Measurements from ENCODE around the gene G6PC3. TPM values are rescaled to one million over a fixed set of nuclear protein-coding genes. Genes with fewer than 3 reads are reported as not detected.
"Not testable (repeated sequence)": the region's sequence is repeated elsewhere in the genome, so short reads cannot be mapped to it uniquely, and the experiment has no call there.

Gene G6PC3
- polyA plus RNA-seq, 1 of the 3 experiments (the other 2 are of a cell fraction) = 166 TPM

DNA sequence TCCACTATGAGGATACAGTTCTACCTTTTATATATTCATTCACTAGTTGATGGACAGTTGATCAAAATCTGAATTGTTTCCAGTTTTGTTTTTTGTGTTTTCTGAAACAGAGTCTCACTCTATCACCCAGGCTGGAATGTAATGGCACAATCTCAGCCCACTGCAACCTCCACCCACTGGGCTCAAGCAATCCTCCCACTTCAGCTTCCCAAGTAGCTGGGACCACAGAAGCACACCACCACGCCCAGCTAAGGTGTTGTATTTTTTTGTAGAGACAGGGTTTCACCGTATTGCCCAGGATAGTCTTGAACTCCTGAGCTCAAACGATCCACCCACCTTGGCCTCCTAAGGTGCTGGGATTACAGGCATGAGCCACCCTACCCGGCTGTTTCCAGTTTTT, 25.0 kb upstream of the G6PC3 start:
- peaks cover 0 to 1% of the 10 kb centered on the region in 2 experiments; a peak in 1 of 4 replicates for H3K4me1 ChIP-seq (ENCODE audit: control insufficient read depth in 1 of 2, insufficient read depth in 2 of 2, low read depth in 1 of 2, low read length in 1 of 2)
- no peak overlapping the region for H3K9ac ChIP-seq
- DNase-seq = no peak
- H2AFZ ChIP-seq (ENCODE audit: low read depth) = no peak overlapping the region
- TF ChIP-seq RAD21 (IDR thresholded peaks at IDR 0.05; ENCODE audit: low read length) (no peak), NFIC (IDR thresholded peaks at IDR 0.05; ENCODE audit: borderline replicate concordance) (no peak), REST (IDR thresholded peaks at IDR 0.05; ENCODE audit: low read depth, low read length) (no peak), RCOR1 (IDR thresholded peaks at IDR 0.05; ENCODE audit: low read length) (no peak), ZBTB33 (IDR thresholded peaks at IDR 0.05; ENCODE audit: borderline replicate concordance, low read depth) (no peak), USF1 (IDR thresholded peaks at IDR 0.05; ENCODE audit: borderline replicate concordance, low read depth) (no peak), TAF1 (IDR thresholded peaks at IDR 0.05; ENCODE audit: borderline replicate concordance, low read depth, low read length) (no peak), POLR2AphosphoS5 (IDR thresholded peaks at IDR 0.05; ENCODE audit: low read depth, low read length) (no peak), RXRA (IDR thresholded peaks at IDR 0.05; ENCODE audit: borderline replicate concordance, low read depth) (no peak), MXI1 (IDR thresholded peaks at IDR 0.05; ENCODE audit: low read depth, low read length) (no peak)
- peaks cover 11 to 47% of the 10 kb centered on the region in 2 experiments for H3K36me3 ChIP-seq (replicated peaks in 1 of 2; ENCODE audit: control insufficient read depth in 1 of 2, insufficient read depth in 2 of 2, low read length in 1 of 2)
- H3K9me3 ChIP-seq = no peaks in the 10 kb centered on the region
- H3K4me3 ChIP-seq (ENCODE audit: low read depth in 2 of 2, low read length in 1 of 2) = no peak overlapping the region
- no peak overlapping the region for H3K4me2 ChIP-seq
- peaks cover 52% of the 10 kb centered on the region for H4K20me1 ChIP-seq (ENCODE audit: insufficient read depth)
- WGBS (ENCODE audit: low lambda C conversion rate) = 95% methylated on average over 4 of the region's 4 CpGs
- ChIA-PET CTCF (interaction anchor here (2.3 kb wide), 1 partner anchor 102 kb away, joined by 10 read pairs; no protein-coding TSS in a partner anchor), POLR2A (no interaction called here)
- H3F3A ChIP-seq (replicated peaks; ENCODE audit: insufficient read depth) = peaks cover 39% of the 10 kb centered on the region
- H3K27me3 ChIP-seq (ENCODE audit: insufficient read depth) = no peaks in the 10 kb centered on the region
- H3K79me2 ChIP-seq (ENCODE audit: insufficient read depth) = peaks cover 98% of the 10 kb centered on the region
- H3K9me2 ChIP-seq = no peaks in the 10 kb centered on the region
- no peak overlapping the region for H3K27ac ChIP-seq (ENCODE audit: low read depth in 2 of 2, low read length in 1 of 2)

GRCh38 chr17:44046893-44047292, 23.6 kb upstream of the G6PC3 start:
- WGBS (ENCODE audit: low lambda C conversion rate) = 95% methylated on average over 7 of the region's 7 CpGs
- DNase-seq; H3K4me1 ChIP-seq (ENCODE audit: control insufficient read depth in 1 of 2, insufficient read depth in 2 of 2, low read depth in 1 of 2, low read length in 1 of 2); H3K4me3 ChIP-seq (ENCODE audit: low read depth in 2 of 2, low read length in 1 of 2); H3K9ac ChIP-seq; H3K27ac ChIP-seq (ENCODE audit: low read depth in 2 of 2, low read length in 1 of 2); H3K4me2 ChIP-seq; POLR2A ChIA-PET; H3K9me2 ChIP-seq; H3K9me3 ChIP-seq; H2AFZ ChIP-seq (ENCODE audit: low read depth); H3K27me3 ChIP-seq (ENCODE audit: insufficient read depth): not testable (repeated sequence)
- peaks cover 98% of the 10 kb centered on the region for H3K79me2 ChIP-seq (ENCODE audit: insufficient read depth)
- H4K20me1 ChIP-seq (ENCODE audit: insufficient read depth) = peaks cover 38% of the 10 kb centered on the region
- peaks cover 16 to 49% of the 10 kb centered on the region in 2 experiments for H3K36me3 ChIP-seq (replicated peaks in 1 of 2; ENCODE audit: control insufficient read depth in 1 of 2, insufficient read depth in 2 of 2, low read length in 1 of 2)
- H3F3A ChIP-seq (replicated peaks; ENCODE audit: insufficient read depth) = peaks cover 32% of the 10 kb centered on the region
- CTCF ChIA-PET = interaction anchor here (1.8 kb wide), 1 partner anchor 69 kb away, joined by 3 read pairs; no protein-coding TSS in a partner anchor
